ENCODE measurements around the gene PPP1R3A.

PPP1R3A gene

DNA sequence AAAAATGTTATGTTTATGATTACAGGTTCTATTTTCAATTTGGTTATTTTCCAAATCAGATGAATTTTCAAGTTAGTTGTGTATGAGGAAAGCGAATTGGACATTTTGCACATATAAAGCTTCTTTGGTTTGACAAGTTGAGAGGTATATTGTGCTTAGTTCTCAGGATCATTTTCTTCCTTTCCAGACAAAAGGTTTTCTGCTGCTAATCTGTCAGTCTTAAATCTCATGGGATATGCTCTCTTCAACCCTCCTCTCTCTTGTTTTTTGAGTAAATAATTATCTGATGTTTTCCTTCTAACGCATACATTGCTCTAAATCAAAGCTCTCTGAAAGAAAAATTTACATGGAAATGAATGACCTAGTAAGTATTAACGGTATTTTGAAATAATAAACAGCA lies 77.9 kb downstream of the PPP1R3A start:
- ATAC-seq (ENCODE audit: low read depth) (no peak), DNase-seq (ENCODE audit: low spot score) (no peak)
- Histone ChIP-seq H3K27ac (ENCODE audit: poor library complexity, severe bottlenecking) (no peak overlapping the region), H3K36me3 (ENCODE audit: low read depth) (no peaks in the 10 kb centered on the region), H3K4me1 (ENCODE audit: insufficient read depth, poor library complexity, severe bottlenecking) (no peaks in the 10 kb centered on the region), H3K9me3 (ENCODE audit: severe bottlenecking) (no peaks in the 10 kb centered on the region), H3K27me3 (ENCODE audit: insufficient read depth, poor library complexity, severe bottlenecking) (no peaks in the 10 kb centered on the region), H3K4me3 (ENCODE audit: severe bottlenecking) (no peak overlapping the region)
- TF ChIP-seq, protein P1, sequence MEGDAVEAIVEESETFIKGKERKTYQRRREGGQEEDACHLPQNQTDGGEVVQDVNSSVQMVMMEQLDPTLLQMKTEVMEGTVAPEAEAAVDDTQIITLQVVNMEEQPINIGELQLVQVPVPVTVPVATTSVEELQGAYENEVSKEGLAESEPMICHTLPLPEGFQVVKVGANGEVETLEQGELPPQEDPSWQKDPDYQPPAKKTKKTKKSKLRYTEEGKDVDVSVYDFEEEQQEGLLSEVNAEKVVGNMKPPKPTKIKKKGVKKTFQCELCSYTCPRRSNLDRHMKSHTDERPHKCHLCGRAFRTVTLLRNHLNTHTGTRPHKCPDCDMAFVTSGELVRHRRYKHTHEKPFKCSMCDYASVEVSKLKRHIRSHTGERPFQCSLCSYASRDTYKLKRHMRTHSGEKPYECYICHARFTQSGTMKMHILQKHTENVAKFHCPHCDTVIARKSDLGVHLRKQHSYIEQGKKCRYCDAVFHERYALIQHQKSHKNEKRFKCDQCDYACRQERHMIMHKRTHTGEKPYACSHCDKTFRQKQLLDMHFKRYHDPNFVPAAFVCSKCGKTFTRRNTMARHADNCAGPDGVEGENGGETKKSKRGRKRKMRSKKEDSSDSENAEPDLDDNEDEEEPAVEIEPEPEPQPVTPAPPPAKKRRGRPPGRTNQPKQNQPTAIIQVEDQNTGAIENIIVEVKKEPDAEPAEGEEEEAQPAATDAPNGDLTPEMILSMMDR (IDR thresholded peaks at IDR 0.05; ENCODE audit: poor library complexity, severe bottlenecking) = no peak

DNA sequence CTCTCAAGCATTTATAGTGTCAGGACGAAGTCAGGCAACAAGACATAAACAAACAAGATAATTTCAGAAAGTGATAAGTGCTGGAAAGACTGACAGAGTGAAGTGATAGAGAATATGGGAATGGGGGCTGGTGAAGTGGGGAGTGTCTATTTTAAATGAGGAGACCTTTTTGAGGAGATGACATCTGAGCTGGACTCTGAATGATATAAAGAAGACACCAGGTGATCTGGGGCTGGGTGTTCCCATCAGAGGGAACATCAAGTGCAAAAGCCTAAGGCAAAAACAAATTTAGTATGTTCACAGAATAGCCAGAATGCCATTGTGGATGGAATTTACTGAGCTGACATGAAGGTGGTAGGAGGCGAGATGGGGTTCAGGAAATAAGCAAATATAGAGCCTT lies 83.4 kb downstream of the PPP1R3A start:
- Histone ChIP-seq H3K27me3 (ENCODE audit: insufficient read depth, poor library complexity, severe bottlenecking) (no peaks in the 10 kb centered on the region), H3K9me3 (ENCODE audit: severe bottlenecking) (no peaks in the 10 kb centered on the region), H3K4me3 (ENCODE audit: severe bottlenecking) (no peak overlapping the region), H3K36me3 (ENCODE audit: low read depth) (no peaks in the 10 kb centered on the region), H3K27ac (ENCODE audit: poor library complexity, severe bottlenecking) (no peak overlapping the region), H3K4me1 (ENCODE audit: insufficient read depth, poor library complexity, severe bottlenecking) (no peaks in the 10 kb centered on the region)
- TF ChIP-seq, protein P1 (IDR thresholded peaks at IDR 0.05; ENCODE audit: poor library complexity, severe bottlenecking) = no peak
- no peak for ATAC-seq (ENCODE audit: low read depth)
- DNase-seq (ENCODE audit: low spot score) = no peak

DNA sequence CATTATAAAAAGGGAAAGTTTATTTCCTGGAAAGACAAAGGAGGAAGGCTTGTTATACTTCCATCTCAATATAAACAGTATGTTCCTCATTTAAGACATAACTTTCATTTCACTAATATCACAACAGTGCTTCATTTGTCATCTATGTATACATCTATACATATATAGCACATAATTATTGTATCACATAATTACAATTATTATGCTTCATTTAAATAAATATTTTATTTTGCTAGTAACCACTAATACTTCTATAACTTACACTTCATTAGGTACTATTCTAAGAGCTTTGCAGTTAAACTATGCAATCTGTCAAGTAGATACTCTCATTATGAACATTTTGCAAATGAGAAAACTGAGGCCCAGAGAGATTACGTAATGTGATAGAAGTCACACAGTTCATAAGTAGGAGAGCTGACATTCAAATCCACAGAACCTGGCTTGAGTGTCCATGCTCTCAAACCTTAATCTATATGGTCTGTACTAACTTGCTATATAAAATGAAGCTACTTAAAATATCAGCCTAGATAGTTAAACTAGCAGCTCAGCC lies 86.5 kb downstream of the PPP1R3A start:
- no peaks in the 10 kb centered on the region for H3K27me3 ChIP-seq (ENCODE audit: insufficient read depth, poor library complexity, severe bottlenecking)
- TF ChIP-seq, protein P1 (IDR thresholded peaks at IDR 0.05; ENCODE audit: poor library complexity, severe bottlenecking) = no peak
- DNase-seq (ENCODE audit: low spot score) (no peak), ATAC-seq (ENCODE audit: low read depth) (no peak)
- no peak overlapping the region for H3K27ac ChIP-seq (ENCODE audit: poor library complexity, severe bottlenecking)
- no peaks in the 10 kb centered on the region for H3K4me1 ChIP-seq (ENCODE audit: insufficient read depth, poor library complexity, severe bottlenecking)
- H3K36me3 ChIP-seq (ENCODE audit: low read depth) = no peaks in the 10 kb centered on the region
- H3K9me3 ChIP-seq (ENCODE audit: severe bottlenecking) = no peaks in the 10 kb centered on the region
- H3K4me3 ChIP-seq (ENCODE audit: severe bottlenecking) = no peak overlapping the region

DNA sequence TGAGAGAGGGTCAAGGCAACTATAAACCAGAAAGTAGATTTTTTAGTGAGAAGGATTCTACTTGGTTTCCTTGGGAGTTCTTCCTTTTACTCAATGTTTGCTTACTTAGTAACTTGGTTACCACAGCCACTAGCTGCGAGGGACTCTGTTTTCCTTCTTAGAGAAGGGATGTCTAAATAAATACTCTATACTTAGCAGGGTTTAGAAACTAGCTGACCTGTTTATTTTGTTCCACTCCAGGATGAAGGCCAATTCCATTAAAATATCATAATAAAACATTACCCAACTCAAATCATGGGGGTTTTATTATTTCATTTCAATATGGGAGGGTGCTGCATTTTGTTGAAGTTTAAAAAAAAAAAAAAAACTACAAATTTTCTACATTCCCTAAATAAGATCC lies 87.3 kb downstream of the PPP1R3A start:
- no peak overlapping the region for H3K27ac ChIP-seq (ENCODE audit: poor library complexity, severe bottlenecking)
- no peaks in the 10 kb centered on the region for H3K4me1 ChIP-seq (ENCODE audit: insufficient read depth, poor library complexity, severe bottlenecking)
- ATAC-seq (ENCODE audit: low read depth) (no peak), DNase-seq (ENCODE audit: low spot score) (no peak)
- H3K4me3 ChIP-seq (ENCODE audit: severe bottlenecking) = no peak overlapping the region
- TF ChIP-seq, protein P1 (IDR thresholded peaks at IDR 0.05; ENCODE audit: poor library complexity, severe bottlenecking) = no peak
- H3K9me3 ChIP-seq (ENCODE audit: severe bottlenecking) = no peaks in the 10 kb centered on the region
- H3K36me3 ChIP-seq (ENCODE audit: low read depth) = no peaks in the 10 kb centered on the region
- H3K27me3 ChIP-seq (ENCODE audit: insufficient read depth, poor library complexity, severe bottlenecking) = no peaks in the 10 kb centered on the region

DNA sequence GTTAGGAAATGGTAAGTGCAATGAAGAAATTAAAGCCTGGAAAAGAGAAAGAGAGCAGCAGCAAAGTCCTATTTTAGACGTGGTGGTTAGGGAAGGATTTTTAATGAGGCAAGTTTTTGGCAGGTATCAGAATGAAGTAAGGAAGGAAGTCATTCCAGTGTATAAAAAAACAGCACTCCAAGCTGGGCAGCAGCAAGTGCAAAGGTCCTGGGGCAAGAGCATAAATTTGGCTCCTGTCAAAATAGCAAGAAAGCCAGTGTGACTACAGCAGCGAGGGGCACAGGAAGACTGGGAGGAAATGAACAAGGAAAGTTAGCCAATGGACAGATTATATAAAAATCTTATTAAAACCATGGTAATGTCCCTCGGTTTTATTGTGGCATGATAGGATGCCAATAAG lies 90.2 kb downstream of the PPP1R3A start:
- no peak overlapping the region for H3K4me3 ChIP-seq (ENCODE audit: severe bottlenecking)

More for the DNA sequence above, 90.2 kb downstream of the PPP1R3A start:
- H3K27ac ChIP-seq (ENCODE audit: poor library complexity, severe bottlenecking) = no peak overlapping the region
- H3K4me1 ChIP-seq (ENCODE audit: insufficient read depth, poor library complexity, severe bottlenecking) = no peaks in the 10 kb centered on the region
- TF ChIP-seq, protein P1 (IDR thresholded peaks at IDR 0.05; ENCODE audit: poor library complexity, severe bottlenecking) = no peak
- no peak for DNase-seq (ENCODE audit: low spot score)
- no peaks in the 10 kb centered on the region for H3K9me3 ChIP-seq (ENCODE audit: severe bottlenecking)
- no peak for ATAC-seq (ENCODE audit: low read depth)
- H3K27me3 ChIP-seq (ENCODE audit: insufficient read depth, poor library complexity, severe bottlenecking) = no peaks in the 10 kb centered on the region
- no peaks in the 10 kb centered on the region for H3K36me3 ChIP-seq (ENCODE audit: low read depth)

All from RWPE2 (cell line).